ENCODE data around the gene FRAS1.

FRAS1 gene

GRCh38 chr4:78379991-78380729 is 323.0 kb downstream of the FRAS1 start:
- DNase-seq: no peak

DNA sequence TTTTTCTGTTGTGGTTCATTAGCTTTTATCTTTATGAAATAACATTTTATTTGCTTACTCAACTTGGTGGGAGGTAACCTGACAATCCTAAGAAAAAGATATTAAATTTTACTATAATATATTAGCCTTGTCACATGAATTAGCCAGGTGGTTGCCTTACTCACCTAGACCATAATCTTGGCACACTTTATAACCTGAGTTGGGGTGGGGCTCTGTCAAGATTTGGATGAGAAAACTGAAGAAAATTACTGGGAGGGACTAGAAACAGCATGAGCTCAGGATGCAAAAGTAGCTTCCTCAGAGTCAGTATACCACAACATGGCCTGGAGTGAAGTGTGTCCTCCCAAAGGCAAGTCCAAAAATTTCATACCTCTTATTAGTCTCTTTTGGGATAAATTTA is 329.6 kb downstream of the FRAS1 start:
- no peak for DNase-seq

- no peak for DNase-seq
These were observed 338.5 kb downstream of the FRAS1 start for GRCh38 chr4:78395642-78396041.

- no peak for DNase-seq
These were observed 339.6 kb downstream of the FRAS1 start for GRCh38 chr4:78396613-78397291.

GRCh38 chr4:78397292-78397630 is 340.1 kb downstream of the FRAS1 start:
- no peak for DNase-seq

GRCh38 chr4:78409612-78410202 is 352.6 kb downstream of the FRAS1 start:
- no peak for DNase-seq

DNA sequence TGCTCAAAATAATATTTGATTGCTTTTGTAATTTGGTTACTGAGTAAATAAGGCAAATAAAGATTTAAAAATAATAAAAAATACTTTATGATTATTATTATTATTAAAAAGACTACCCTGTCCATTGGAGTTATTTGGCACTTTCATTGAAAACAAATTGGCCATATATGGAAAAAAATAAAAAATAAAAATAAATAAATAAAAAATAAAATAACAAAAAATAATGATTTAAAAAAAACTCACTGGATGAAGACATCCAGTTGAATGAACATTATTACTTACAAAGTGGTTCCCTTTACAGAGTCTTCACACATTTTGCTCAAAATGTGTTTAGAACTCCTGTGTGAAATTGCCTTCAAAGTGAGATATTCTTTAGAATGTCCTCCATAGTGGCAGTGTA is 353.1 kb downstream of the FRAS1 start:
- no peak for DNase-seq

DNA sequence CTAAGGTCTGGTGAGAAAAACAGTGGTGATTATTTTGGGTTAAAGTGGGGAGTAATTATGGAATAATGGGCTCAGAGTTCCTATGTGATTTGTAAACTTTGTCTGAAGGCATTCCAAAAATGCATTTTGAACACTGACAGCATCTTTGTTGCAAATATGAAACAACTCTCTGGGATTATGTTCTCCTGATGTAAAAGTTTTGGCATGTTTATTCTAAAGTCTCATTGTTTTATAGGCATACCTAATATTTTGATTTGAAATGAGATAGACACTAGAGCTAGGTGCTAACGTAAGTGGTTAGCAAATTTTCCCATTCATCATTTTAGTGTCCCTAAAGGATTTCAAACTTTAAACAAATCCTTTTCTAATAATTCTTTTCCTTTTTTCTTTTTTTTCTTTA is 353.6 kb downstream of the FRAS1 start:
- DNase-seq: no peak

- no peak for DNase-seq
These were observed 357.0 kb downstream of the FRAS1 start for GRCh38 chr4:78414116-78414515.

- no peak for DNase-seq
These were observed 360.5 kb downstream of the FRAS1 start for GRCh38 chr4:78417603-78418002.

DNA sequence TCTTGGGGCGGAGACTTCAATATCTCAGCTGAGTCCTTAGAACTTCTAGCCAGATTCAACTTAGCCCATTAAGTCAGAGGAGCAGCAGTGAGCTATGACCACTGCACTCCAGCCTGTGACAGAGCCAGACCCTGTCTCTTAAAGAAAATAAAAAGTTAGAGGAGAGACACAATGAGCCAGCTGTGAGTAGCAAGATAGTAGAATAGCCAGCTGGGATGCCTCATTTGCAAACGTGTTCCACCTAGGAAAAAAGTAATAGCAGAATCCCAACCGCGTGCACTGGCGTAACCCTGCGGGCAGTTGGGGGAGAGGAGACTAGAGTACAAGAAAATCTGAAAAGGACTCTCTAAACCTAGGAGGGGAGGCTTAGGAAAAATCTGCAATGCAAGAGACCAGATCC is 361.3 kb downstream of the FRAS1 start:
- no peak for DNase-seq

DNA sequence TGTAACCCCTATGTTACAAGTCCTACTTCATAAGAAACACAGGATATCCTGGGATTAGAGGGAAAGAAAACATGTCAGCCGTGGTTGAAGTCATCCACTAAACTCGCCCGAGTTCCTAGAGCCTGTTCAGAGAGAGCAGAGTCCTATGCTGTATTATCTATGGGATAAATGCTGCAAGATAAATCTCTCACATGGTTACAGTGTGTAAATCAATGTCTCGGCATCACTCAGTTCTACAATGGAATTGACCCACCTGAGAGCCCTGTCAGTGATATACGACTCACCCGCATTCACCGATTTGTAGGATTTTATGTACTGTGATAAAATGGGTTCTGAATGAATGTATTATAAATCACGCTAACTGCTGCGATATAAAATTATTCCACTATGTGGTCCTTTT is 366.7 kb downstream of the FRAS1 start:
- no peak for DNase-seq

DNA sequence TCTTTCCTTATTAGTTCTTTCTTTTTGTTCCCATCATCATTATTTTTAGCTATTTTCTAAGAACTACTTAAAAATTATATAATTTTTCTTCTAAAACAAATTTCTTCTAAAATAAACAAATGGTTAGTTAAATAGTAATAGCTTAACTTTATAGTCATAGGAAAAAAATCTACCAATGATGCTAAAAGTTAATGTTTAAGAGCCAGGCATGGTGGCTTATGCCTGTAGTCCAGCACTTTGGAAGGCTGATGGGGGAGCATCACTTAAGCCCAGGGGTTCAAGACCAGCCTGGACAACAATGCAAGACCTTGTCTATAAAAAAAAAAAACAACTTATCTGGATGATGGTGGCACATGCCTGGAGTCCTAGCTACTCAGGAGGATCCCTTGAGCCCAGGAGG is 367.3 kb downstream of the FRAS1 start:
- no peak for DNase-seq

DNA sequence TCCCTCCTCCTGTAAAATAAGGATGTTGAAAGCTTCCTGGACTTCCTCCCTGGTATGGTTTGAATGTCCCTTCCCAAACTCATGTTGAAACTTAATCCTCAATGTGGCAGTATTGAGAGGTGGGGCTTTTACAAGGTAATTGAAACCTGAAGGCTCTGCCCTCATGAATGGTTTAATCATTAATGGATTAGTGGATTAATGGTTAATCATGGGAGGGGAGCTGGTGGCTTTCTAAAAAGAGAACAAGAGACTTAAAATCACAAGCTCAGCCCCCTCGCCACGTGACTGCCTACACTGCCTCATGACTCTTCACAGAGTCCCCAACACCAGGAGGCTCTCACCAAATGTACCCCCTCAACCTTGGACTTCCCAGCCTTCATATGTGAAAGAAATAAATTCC is 369.8 kb downstream of the FRAS1 start:
- DNase-seq: no peak

GRCh38 chr4:78428996-78429395 is 371.9 kb downstream of the FRAS1 start:
- DNase-seq: no peak

- no peak for DNase-seq
These were observed 375.8 kb downstream of the FRAS1 start for GRCh38 chr4:78432896-78433295.

DNA sequence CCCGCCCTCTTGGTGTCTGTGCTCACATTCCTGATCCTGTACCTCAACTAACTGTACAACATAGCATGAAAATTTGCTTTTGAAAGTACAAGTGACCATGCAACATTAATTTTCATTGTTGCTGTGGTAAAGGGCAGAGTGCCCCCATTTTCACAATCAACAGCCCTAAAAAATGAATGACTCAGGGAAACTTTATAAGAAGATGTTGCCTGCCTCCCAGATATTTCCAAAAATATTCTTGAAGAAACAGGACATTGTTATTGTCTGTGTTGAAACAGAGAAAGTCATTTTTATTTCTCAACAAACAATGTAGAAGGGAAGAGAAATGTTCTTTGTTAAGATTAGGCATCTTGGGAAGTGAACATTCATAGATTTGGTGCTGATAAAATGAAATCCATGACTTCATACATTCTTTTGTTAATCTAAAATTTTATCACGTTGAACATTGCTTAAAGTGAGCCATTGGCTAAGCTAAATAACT is 380.5 kb downstream of the FRAS1 start:
- DNase-seq: no peak

DNA sequence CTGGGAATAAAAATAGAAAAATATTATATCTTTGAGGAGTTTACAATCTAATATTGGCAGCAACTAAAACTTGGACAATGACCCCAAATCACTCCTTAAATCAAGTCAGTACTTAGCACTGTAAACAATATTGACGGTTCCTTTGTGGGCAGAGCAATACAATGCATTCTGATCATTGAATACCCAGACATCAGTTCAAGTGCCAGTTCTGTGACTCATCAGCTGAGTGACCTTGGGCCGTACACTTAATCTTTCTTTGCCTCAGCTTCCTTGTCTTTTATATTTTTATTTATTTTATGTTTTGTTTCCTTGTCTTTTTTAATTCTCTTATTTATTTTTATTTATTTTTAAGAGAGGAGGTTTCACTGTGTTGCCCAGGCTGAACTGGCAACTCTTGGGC is 382.2 kb downstream of the FRAS1 start:
- DNase-seq: no peak

DNA sequence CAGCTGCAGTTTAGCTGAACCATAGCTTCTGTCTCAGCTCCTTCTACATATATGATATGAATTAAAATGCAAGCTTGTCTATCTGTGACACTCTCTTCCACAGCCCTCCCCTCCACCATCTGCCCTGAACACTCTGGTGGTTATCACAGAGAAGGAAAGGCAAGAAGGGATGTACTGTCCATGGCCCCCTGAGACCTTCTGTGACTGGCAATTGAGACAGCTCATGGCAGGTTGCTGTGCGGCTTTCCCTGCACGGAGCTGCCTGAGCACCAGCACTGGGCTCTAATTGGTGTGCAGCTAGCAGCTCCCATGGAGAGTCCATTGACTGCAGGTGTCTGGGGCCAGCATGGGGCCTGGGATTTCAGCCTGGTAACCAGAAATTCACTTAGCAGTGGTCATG is 384.6 kb downstream of the FRAS1 start:
- DNase-seq: no peak

GRCh38 chr4:78446619-78447018 is 389.5 kb downstream of the FRAS1 start:
- no peak for DNase-seq

GRCh38 chr4:78451407-78451806 is 394.3 kb downstream of the FRAS1 start:
- DNase-seq: no peak

DNA sequence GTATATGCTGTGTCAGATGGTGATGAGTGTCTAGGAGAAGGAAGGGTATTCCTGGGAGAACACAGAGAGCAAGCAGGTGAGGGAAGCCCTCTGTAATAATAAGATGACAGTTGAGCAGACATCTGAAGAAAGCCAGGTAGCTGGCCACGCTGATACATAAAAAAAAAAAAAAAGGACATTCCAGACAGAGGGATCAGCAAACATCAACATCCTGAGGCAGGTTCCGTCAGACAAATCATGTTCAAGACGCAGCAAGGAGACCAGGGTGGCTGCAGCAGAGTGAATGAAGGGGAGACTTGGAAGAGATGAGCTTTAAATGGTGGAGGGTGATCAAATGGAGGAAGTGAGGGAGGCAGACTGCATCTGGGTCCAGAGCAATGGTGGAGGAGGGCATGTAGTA is 396.9 kb downstream of the FRAS1 start:
- no peak for DNase-seq

- no peak for DNase-seq
These were observed 400.6 kb downstream of the FRAS1 start for GRCh38 chr4:78457751-78458150.

- no peak for DNase-seq
These were observed 402.2 kb downstream of the FRAS1 start for GRCh38 chr4:78459327-78459726.
